Measurements from ENCODE around the gene UFSP1. TPM values are rescaled to one million over a fixed set of nuclear protein-coding genes. Genes with fewer than 3 reads are reported as not detected.
"Not testable (repeated sequence)": the region's sequence is repeated elsewhere in the genome, so short reads cannot be mapped to it uniquely, and the experiment has no call there.

Gene UFSP1
- total RNA-seq, 1 donor from 2014 or later = 2.4 TPM

- Mint-ChIP-seq H3K27me3 (ENCODE audit: unreplicated experiment) (peaks cover 2% of the 10 kb centered on the region), H3K4me1 (ENCODE audit: unreplicated experiment) (no peaks in the 10 kb centered on the region), H3K9me3 (ENCODE audit: unreplicated experiment) (peaks cover 4% of the 10 kb centered on the region), H3K36me3 (ENCODE audit: low read depth, unreplicated experiment) (no peaks in the 10 kb centered on the region), H3K27ac (ENCODE audit: unreplicated experiment) (no peak overlapping the region), H3K4me3 (ENCODE audit: unreplicated experiment) (no peak overlapping the region)
- DNase-seq (ENCODE audit: low spot score) = no peak
- TF ChIP-seq, protein P1, sequence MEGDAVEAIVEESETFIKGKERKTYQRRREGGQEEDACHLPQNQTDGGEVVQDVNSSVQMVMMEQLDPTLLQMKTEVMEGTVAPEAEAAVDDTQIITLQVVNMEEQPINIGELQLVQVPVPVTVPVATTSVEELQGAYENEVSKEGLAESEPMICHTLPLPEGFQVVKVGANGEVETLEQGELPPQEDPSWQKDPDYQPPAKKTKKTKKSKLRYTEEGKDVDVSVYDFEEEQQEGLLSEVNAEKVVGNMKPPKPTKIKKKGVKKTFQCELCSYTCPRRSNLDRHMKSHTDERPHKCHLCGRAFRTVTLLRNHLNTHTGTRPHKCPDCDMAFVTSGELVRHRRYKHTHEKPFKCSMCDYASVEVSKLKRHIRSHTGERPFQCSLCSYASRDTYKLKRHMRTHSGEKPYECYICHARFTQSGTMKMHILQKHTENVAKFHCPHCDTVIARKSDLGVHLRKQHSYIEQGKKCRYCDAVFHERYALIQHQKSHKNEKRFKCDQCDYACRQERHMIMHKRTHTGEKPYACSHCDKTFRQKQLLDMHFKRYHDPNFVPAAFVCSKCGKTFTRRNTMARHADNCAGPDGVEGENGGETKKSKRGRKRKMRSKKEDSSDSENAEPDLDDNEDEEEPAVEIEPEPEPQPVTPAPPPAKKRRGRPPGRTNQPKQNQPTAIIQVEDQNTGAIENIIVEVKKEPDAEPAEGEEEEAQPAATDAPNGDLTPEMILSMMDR (IDR thresholded peaks at IDR 0.05; ENCODE audit: unreplicated experiment) = no peak
These were observed 31.5 kb upstream of the UFSP1 start for GRCh38 chr7:100921039-100921438.

DNA sequence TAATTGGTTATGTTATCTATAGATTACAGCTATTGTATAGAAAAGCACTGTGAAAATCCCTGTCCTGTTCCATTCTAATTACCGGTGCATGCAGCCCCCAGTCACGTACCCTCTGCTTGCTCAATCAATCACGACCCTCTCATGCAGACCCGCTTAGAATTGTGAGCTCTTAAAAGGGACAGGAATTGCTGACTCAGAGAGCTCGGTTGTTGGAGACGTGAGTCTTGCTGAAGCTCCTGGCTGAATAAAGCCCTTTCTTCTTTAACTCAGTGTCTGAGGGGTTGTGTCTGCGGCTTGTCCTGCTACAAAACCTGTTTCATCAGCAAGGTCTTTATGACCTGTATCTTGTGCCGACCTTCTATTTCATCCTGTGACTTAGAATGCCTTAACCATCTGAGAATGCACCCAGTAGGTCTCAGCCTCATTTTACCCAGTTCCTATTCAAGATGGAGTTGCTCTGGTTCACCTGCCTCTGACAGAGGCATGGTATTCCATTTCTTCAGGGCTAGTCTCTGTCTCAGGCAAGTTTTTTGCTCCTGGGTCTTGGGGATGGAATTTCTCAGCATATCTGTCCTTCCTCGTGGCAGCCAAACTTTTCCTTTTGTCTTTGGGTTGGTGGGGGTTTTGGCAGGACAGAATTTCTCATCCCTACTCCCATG lies 30.4 kb upstream of the UFSP1 start:
- not testable (repeated sequence) for H3K4me3 Mint-ChIP-seq (ENCODE audit: unreplicated experiment); H3K9me3 Mint-ChIP-seq (ENCODE audit: unreplicated experiment); H3K27ac Mint-ChIP-seq (ENCODE audit: unreplicated experiment); DNase-seq (ENCODE audit: low spot score); H3K4me1 Mint-ChIP-seq (ENCODE audit: unreplicated experiment); H3K27me3 Mint-ChIP-seq (ENCODE audit: unreplicated experiment); H3K36me3 Mint-ChIP-seq (ENCODE audit: low read depth, unreplicated experiment)

- not testable (repeated sequence) for H3K9me3 Mint-ChIP-seq (ENCODE audit: unreplicated experiment); H3K27ac Mint-ChIP-seq (ENCODE audit: unreplicated experiment); DNase-seq (ENCODE audit: low spot score); H3K27me3 Mint-ChIP-seq (ENCODE audit: unreplicated experiment); H3K4me1 Mint-ChIP-seq (ENCODE audit: unreplicated experiment); H3K36me3 Mint-ChIP-seq (ENCODE audit: low read depth, unreplicated experiment); H3K4me3 Mint-ChIP-seq (ENCODE audit: unreplicated experiment)
These were observed 29.8 kb upstream of the UFSP1 start for GRCh38 chr7:100919335-100919734.

DNA sequence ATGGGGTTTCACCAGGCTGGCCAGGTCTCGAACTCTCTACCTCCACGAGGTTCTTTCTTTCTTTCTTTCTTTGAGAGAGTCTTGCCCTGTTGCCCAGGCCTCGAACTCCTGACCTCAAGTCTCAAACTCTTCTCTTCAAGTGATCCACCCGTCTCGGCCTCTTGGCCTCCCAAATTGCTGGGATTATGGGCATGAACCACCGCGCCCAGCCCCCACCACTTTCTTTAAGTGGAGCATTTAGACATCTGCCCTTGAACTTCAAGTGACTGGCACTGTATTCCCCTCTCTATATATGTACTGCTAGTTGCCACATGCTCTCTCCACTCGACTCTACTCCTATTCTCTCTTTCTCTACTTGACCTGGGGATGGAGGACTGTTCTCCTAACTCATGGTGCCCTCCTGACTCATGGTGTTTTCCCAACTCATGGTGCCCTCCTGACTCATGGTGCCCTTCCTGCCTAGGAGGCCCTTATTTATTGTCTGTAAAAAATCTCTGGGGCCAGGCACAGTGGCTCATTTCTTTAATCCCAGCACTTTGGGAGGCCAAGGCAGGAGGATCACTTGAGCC lies 25.4 kb upstream of the UFSP1 start:
- no peaks in the 10 kb centered on the region for H3K36me3 Mint-ChIP-seq (ENCODE audit: low read depth, unreplicated experiment)
- no peak overlapping the region for H3K27ac Mint-ChIP-seq (ENCODE audit: unreplicated experiment)
- H3K4me3 Mint-ChIP-seq (ENCODE audit: unreplicated experiment) = no peak overlapping the region
- H3K27me3 Mint-ChIP-seq (ENCODE audit: unreplicated experiment) = peaks cover 2% of the 10 kb centered on the region
- TF ChIP-seq, protein P1 (IDR thresholded peaks at IDR 0.05; ENCODE audit: unreplicated experiment) = no peak
- no peak for DNase-seq (ENCODE audit: low spot score)
- H3K4me1 Mint-ChIP-seq (ENCODE audit: unreplicated experiment) = no peaks in the 10 kb centered on the region
- peaks cover 4% of the 10 kb centered on the region for H3K9me3 Mint-ChIP-seq (ENCODE audit: unreplicated experiment)

DNA sequence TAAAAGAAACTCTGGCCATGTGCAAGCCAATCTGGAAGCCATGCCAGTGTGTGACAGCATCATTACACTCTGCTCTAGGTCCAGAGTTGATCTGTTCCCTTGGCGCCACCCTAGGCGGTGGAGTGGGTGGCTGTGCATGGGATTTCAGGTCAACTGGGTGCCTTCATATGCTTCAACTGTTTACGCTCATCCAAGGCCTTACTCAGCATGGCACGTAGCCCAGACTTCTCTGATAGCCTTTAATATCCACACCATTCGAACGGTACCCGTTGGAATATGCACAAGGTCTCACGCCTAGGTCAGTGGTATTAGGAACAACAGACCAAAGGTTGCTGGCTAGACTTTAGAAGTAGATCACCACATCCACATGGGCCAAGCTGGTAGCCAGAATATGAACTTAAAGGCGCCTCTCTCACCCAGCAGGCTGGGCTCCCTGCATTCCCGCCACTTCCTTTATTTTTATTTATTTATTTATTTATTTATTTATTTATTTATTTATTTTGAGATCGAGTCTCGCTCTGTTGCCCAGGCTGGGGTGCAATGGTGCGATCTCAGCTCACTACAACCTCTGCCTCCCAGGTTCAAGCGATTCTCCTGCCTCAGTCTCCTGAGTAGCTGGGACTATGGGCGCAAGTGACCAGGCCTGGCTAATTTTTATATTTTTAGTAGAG lies 24.8 kb upstream of the UFSP1 start:
- H3K4me1 Mint-ChIP-seq (ENCODE audit: unreplicated experiment) = no peaks in the 10 kb centered on the region
- H3K4me3 Mint-ChIP-seq (ENCODE audit: unreplicated experiment) = no peak overlapping the region
- TF ChIP-seq, protein P1 (IDR thresholded peaks at IDR 0.05; ENCODE audit: unreplicated experiment) = no peak
- H3K9me3 Mint-ChIP-seq (ENCODE audit: unreplicated experiment) = no peaks in the 10 kb centered on the region
- peaks cover 2% of the 10 kb centered on the region for H3K27me3 Mint-ChIP-seq (ENCODE audit: unreplicated experiment)
- H3K27ac Mint-ChIP-seq (ENCODE audit: unreplicated experiment) = no peak overlapping the region
- no peak for DNase-seq (ENCODE audit: low spot score)
- no peaks in the 10 kb centered on the region for H3K36me3 Mint-ChIP-seq (ENCODE audit: low read depth, unreplicated experiment)

- Mint-ChIP-seq H3K27me3 (ENCODE audit: unreplicated experiment) (peaks cover 1% of the 10 kb centered on the region), H3K4me1 (ENCODE audit: unreplicated experiment) (no peaks in the 10 kb centered on the region), H3K9me3 (ENCODE audit: unreplicated experiment) (no peaks in the 10 kb centered on the region), H3K4me3 (ENCODE audit: unreplicated experiment) (no peak overlapping the region), H3K27ac (ENCODE audit: unreplicated experiment) (no peak overlapping the region), H3K36me3 (ENCODE audit: low read depth, unreplicated experiment) (no peaks in the 10 kb centered on the region)
- TF ChIP-seq, protein P1 (IDR thresholded peaks at IDR 0.05; ENCODE audit: unreplicated experiment) = no peak
- DNase-seq (ENCODE audit: low spot score) = no peak
These were observed 22.0 kb upstream of the UFSP1 start for GRCh38 chr7:100911484-100911883.

DNA sequence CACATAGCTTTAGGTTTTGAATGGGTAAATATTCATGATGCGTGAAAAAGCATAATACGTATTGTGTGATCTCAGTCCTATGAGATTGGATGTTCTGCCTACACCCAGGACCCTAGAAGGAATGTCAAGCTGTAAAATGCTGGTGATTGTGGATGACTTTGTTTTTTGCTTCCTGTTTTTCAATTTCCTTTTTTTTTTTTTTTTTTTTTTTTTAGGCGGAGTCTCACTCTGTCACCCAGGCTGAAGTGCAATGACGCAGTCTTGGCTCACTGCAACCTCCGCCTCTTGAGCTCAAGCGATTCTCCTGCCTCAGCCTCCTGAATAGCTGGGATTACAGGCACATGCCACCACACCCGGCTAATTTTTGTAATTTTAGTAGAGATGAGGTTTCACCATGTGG lies 20.9 kb upstream of the UFSP1 start:
- H3K27ac Mint-ChIP-seq (ENCODE audit: unreplicated experiment); H3K4me3 Mint-ChIP-seq (ENCODE audit: unreplicated experiment); DNase-seq (ENCODE audit: low spot score); H3K27me3 Mint-ChIP-seq (ENCODE audit: unreplicated experiment); H3K9me3 Mint-ChIP-seq (ENCODE audit: unreplicated experiment); H3K4me1 Mint-ChIP-seq (ENCODE audit: unreplicated experiment); H3K36me3 Mint-ChIP-seq (ENCODE audit: low read depth, unreplicated experiment): not testable (repeated sequence)
